ENCODE measurements around the gene PTPRD. TPM values are rescaled to one million over a fixed set of nuclear protein-coding genes. Genes with fewer than 3 reads are reported as not detected.

Gene PTPRD
- total RNA-seq, 2 donors from 2014 or later: 60.1 to 75.7 TPM

- intact Hi-C loops (cut with DNase I): no loop called here
Measured at GRCh38 chr9:8963885-8964284, 1648.9 kb downstream of the PTPRD start.

GRCh38 chr9:8962084-8962483 is 1650.7 kb downstream of the PTPRD start:
- TF ChIP-seq, protein P1, sequence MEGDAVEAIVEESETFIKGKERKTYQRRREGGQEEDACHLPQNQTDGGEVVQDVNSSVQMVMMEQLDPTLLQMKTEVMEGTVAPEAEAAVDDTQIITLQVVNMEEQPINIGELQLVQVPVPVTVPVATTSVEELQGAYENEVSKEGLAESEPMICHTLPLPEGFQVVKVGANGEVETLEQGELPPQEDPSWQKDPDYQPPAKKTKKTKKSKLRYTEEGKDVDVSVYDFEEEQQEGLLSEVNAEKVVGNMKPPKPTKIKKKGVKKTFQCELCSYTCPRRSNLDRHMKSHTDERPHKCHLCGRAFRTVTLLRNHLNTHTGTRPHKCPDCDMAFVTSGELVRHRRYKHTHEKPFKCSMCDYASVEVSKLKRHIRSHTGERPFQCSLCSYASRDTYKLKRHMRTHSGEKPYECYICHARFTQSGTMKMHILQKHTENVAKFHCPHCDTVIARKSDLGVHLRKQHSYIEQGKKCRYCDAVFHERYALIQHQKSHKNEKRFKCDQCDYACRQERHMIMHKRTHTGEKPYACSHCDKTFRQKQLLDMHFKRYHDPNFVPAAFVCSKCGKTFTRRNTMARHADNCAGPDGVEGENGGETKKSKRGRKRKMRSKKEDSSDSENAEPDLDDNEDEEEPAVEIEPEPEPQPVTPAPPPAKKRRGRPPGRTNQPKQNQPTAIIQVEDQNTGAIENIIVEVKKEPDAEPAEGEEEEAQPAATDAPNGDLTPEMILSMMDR (IDR thresholded peaks at IDR 0.05): no peak
- Histone ChIP-seq H3K27ac (no peak overlapping the region), H3K4me1 (no peaks in the 10 kb centered on the region), H3K9me3 (no peaks in the 10 kb centered on the region), H3K4me3 (no peak overlapping the region), H3K9ac (ENCODE audit: low read depth in 2 of 2, low read length in 2 of 2) (no peak overlapping the region), H3K27me3 (no peaks in the 10 kb centered on the region), H3K36me3 (no peaks in the 10 kb centered on the region)
- intact Hi-C loops (cut with DNase I): no loop called here
- DNase-seq: no peak

More at GRCh38 chr9:8963885-8964284, 1648.9 kb downstream of the PTPRD start:
- Histone ChIP-seq H3K4me1 (no peaks in the 10 kb centered on the region), H3K27me3 (no peaks in the 10 kb centered on the region), H3K4me3 (no peak overlapping the region), H3K27ac (no peak overlapping the region), H3K9me3 (no peaks in the 10 kb centered on the region), H3K36me3 (no peaks in the 10 kb centered on the region), H3K9ac (ENCODE audit: low read depth in 2 of 2, low read length in 2 of 2) (no peak overlapping the region)
- DNase-seq: no peak
- TF ChIP-seq, protein P1 (IDR thresholded peaks at IDR 0.05): no peak

- Histone ChIP-seq H3K9ac (ENCODE audit: low read depth in 2 of 2, low read length in 2 of 2) (no peak overlapping the region), H3K36me3 (no peaks in the 10 kb centered on the region), H3K27ac (no peak overlapping the region), H3K27me3 (no peaks in the 10 kb centered on the region), H3K4me1 (no peaks in the 10 kb centered on the region), H3K4me3 (no peak overlapping the region), H3K9me3 (no peaks in the 10 kb centered on the region)
- peak; percentile 17 for DNase-seq
- intact Hi-C loops (cut with DNase I): no loop called here
- TF ChIP-seq, protein P1 (IDR thresholded peaks at IDR 0.05): no peak
Measured at GRCh38 chr9:8961186-8961851, 1651.5 kb downstream of the PTPRD start.

GRCh38 chr9:8960254-8960653 is 1652.5 kb downstream of the PTPRD start:
- no peak overlapping the region for H3K4me3 ChIP-seq
- no peak overlapping the region for H3K27ac ChIP-seq
- no peaks in the 10 kb centered on the region for H3K9me3 ChIP-seq
- no peaks in the 10 kb centered on the region for H3K27me3 ChIP-seq
- intact Hi-C loops (cut with DNase I): no loop called here
- H3K9ac ChIP-seq (ENCODE audit: low read depth in 2 of 2, low read length in 2 of 2): no peak overlapping the region
- TF ChIP-seq, protein P1 (IDR thresholded peaks at IDR 0.05): no peak
- no peaks in the 10 kb centered on the region for H3K36me3 ChIP-seq
- no peaks in the 10 kb centered on the region for H3K4me1 ChIP-seq
- no peak for DNase-seq

DNA sequence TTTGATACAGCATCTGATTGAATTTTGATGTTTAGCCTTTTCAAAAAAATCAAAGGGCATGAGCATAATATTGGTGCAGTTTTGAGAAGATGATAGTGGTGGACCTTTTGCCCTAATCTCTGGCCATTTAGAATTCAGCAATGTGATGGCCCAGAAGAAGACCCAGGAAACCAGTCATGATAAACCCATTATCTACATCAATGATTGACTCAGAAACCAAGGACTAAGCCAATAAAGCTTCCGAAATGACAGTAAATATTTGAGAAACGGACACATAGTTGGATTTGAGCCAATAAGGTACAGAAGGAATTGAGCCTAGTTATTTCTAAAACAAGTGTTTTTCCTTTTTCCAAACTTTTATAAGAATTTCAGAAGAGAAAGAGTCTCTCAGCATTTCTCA is 1654.4 kb downstream of the PTPRD start:
- Histone ChIP-seq H3K36me3 (no peaks in the 10 kb centered on the region), H3K4me1 (no peaks in the 10 kb centered on the region), H3K4me3 (no peak overlapping the region), H3K27me3 (no peaks in the 10 kb centered on the region), H3K27ac (no peak overlapping the region), H3K9ac (ENCODE audit: low read depth in 2 of 2, low read length in 2 of 2) (no peak overlapping the region), H3K9me3 (no peaks in the 10 kb centered on the region)
- intact Hi-C loops (cut with DNase I): no loop called here
- TF ChIP-seq, protein P1 (IDR thresholded peaks at IDR 0.05): no peak
- DNase-seq: no peak
